Measurements from ENCODE around the gene OGFOD2.

GRCh38 chr12:123006977-123007376 lies 31.9 kb downstream of the OGFOD2 start:
- TF ChIP-seq CTCF (IDR thresholded peaks at IDR 0.05) (no peak), POLR2A (IDR thresholded peaks at IDR 0.05) (no peak)

All from thyroid gland (tissue), 4 donors.